HG03097 (cell line): ENCODE measurements around the gene SLC7A8.

Experiments
- ATAC-seq: cut with Tn5 transposase; IDR thresholded peaks from one replicate; pipeline ENCODE4 v1.9.1; 2021; ENCODE audit not compliant: unreplicated experiment, low FRiP score

SLC7A8 gene

DNA sequence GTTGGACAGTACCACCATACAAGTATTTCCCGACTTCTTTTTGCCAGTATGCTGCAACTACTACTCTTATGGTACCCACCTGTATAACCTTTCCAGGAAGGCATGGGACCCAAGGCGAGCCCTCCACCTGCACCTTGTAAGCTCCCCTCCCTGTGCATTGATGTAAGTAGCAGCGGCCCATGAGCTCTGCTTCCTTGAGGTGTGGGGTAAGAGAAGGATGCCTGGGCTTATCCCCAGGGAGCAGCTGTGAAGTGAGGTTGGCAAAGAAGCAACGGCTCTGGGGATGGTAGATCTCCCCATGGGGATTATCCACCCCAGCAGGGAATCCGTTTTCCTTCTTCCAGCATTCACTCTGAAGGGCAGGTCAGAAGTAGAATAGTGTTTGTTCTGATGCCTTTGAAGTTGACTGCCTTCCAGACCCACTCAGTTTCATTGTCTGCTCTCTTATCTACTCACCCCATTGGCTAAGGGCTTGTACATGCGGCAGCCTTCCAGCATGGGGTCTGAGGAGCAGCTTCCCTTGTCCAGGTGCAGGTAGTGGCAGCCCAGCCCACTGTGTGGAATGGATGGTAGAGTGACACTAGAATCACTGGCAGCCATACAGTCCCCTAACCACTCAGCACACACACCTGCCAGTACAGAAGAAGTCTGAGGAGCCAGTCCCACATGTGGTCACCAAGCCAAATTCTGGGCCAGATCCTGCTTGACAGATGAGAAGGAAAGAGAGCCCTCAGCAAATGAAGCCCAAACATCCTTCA, 82.1 kb downstream of the SLC7A8 start:
- ATAC-seq = no peak

DNA sequence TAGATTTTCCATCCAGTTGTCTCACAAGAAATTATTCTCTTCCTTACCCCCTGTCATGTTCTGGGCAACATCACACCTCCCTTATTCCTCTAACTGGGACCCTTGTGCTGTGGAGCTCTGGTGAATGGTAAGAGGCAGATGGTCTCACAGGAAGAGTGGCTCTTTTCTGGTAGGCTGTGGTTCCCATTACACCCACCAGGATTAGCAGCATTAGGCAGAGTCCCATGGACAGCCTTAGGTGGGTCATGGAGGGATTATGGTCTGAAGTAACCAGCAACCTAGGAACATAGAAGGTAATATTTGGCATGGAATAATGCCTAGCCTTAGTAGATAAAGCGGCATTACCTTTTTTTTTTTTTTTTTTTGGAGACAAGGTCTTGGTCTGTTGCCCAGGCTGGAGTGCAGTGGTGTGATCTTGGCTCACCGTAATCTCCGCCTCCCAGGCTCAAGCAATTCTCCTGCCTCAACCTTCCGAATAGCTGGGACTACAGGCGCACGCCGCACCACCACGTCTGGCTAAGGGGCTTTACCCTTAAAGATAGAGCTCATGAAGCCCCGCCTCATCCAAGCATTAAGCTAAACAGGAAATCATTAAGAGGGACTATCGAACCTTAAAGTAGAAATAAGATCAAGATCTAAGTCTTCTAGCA, 84.1 kb downstream of the SLC7A8 start:
- ATAC-seq = no peak

DNA sequence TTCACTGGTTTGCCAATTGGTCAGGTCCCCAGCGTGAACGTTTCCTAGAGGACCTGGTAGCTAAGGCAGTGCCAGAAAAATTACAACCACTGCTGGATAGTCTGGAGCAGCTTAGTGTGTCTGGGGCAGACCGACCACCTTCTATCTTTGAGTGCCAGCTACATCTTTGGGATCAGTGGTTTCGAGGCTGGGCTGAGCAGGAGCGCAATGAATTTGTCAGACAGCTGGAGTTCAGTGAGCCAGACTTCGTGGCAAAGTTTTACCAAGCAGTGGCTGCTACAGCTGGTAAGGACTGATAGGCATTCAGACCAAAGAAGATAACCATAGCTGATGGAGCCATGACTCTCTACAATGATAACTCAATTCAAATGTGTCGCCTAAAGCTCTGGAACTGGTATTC, 85.7 kb downstream of the SLC7A8 start:
- no peak for ATAC-seq

DNA sequence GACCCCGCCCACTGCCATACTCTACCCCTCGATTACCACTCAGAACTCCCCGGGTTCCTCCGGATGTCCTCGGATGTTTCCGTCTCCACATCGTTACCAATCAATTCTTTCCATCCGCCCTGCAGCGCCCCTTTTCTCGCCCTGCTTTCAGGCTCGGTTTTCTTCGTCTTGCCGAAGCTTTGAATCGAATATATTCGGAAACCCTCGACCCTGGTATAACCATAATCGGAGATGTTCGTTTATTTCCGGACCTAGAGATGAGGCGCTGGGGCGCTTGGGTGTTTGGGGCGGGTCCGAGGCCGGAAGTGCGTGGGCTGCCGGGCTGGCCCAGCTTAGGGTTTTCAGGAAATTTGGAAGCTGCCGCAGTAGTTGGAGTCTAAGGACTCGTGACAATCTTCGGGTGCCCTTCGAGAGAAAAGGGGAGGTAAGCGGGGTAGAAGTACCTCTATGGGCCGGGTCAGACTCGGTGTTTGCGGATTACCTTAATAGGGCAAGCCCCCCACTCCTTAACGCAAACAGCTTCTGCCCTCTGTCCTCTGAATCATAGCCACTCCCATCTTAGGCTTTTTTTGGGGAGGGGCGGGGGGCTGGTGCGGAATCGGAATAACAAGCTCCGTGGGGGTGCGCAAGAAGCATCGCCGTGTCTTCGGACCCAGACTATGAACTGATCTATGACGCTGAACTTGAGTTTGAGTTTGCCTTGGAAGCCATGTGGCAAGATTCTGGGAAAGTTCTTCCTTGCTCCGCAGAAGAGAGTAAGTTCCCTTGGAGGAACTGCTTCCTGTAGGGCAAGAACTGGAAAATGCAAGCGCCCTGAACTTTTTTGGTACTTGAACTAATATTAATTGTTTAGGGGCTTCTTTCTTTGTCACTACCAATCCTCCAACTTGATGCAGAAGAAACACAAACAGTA, 88.0 kb downstream of the SLC7A8 start, which contains the start of gene C14orf119:
Gene C14orf119 (plus strand): TSS at position 310 of the 913 bp plus-strand sequence. CDS start 2,154 bp downstream, outside the sequence.
- ATAC-seq = peak; percentile 92

DNA sequence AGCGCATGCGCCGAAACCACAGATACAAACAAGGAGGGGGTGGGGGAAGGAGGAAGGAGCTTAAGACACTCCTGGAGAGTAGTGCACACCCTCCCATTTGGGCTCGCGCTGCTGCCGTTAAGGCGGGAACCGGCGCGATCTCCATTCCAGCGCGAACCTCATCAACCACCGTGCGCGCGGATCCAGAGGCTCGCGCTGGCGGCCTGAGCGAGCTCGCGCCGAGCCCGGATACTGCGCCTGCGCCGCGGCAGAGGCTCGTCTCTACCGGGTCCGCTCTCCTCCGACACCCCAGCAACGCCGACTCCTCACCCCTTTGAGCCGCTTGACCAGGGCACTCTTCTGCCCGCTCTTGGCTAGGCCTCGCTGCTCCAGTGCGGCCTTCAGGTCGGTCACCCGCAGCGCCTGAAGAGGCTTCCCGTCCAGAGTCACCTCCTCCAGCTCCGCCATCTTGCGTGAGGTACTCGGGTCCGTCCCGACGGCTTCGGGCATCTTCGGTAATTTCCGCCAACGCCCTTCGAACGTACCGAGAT, 88.7 kb downstream of the SLC7A8 start, which contains the start of gene ACIN1:
Gene ACIN1 (minus strand): TSS at position 471 of the 530 bp plus-strand sequence. CDS start 24 bp downstream, at position 447.
- ATAC-seq = peak; percentile 35

DNA sequence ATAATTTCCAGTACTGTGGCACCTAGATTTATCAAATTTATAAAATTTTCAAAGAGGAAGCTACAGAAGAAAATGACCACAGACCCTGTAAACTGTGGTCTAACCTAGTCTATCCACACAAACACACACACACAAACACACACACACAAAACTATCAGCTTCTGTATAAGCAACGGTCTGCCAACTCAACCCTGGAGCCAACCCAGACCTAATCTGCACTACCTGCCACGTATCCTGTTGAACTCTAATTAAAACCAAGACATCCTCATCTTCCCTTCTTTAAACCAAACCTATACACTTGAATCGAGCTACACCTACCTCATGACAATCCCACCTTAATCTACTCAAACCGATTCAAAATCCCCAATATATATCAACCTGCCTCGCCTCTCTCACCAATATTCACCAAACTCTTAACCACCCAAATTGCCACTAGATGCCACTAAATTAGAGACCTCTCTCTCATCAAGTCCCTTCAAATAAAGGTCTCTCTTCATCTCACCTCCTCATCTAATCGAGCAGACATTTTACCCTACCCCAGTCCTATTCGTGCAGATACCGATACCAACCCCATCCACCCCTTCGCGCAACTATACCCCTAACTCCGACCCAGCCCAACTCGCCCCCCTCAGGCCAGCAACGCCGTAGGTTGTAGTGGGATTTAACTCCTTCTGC, 89.3 kb downstream of the SLC7A8 start:
- ATAC-seq = no peak

DNA sequence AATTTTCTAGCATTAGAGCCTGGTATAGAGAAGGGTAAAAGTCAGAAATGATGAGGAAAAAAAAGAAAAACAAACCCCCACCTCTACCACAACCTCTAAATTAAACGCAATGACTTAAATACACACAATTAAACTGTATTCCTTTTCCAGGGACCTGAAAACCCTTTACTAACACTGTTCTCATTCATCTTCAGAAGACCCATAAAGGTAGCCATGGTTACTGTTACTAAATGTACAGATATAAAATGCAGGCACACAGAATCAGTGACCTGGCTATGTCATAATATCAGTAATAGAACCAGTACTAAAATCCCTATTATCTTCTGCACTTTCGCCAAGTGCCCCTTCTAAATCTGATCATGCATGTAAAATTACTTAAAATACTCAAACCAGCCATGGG, 89.9 kb downstream of the SLC7A8 start:
- ATAC-seq = no peak

DNA sequence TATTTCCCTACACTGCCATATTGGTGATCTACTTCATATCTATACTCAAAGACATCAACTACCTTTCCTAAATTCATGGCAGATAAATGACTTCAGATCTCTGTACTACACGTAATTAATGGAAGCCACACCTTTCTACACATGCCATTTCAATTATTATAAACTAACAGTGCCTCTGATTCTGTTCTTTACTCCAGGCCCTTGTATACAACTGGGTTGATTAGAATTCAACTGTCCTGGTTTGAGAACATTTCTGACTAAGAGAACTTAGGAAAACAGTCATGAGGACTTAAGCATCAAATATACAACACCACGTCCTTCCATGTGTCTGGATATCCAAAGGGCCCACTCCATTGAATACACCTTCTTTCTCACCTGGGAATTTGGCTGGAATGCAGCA, 90.4 kb downstream of the SLC7A8 start:
- no peak for ATAC-seq

DNA sequence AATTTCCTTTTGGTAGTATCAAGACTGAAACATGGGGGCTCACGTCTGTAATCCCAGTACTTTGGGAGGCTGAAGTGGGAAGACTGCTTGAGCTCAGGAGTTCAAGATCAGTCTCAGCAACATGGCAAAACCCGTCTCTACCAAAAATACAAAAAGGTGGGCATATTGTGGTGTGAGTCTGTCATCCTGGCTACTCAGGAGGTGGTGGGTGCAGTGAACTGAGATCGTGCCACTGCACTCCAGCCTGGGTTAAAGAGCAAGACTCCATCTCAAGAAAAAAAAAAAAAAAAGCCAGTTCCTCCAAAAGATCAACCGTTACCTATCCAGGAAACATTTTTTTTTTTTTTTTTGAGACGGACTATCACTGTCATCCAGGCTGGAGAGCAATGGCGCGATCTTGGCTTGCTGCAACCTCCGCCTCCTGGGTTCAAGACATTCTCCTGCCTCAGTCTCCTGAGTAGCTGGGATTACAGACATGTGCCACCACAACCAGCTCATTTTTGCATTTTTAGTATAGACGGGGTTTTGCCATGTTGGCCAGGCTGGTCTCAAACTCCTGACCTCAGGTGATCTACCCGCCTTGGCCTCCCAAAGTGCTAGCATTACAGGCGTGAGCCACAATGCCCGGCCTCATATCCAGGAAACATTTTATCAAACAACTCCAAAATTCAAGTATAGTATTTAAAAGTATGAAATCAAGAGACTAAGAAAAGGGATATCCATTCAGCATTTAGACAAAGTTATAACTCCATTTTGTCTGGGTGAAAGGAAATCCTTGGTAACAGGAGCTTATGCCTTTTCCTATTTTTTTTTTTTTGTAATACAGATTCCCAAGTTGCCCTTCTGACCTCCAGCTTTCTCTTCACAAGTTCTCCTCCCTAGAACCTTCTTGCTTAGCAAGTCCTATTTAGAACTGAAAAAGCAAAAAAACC, 91.9 kb downstream of the SLC7A8 start:
- ATAC-seq = no peak

DNA sequence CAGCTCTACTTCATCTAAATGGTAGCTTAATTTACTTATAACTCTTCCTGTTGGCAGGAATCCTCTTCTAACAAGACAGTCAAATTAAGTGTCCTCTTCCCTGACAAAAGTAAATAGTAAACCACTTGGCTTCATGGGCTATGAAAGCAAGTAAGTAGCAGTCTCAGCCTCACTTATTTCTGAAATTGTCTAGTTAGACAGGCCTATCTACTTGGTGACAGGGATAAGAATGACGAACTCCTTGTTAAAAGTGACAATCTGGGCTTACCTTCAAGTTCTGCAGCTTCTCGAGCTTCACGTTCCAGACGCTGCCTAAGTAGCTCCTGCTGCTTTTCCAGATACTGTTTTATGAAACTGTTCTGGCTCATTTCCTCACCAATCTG, 93.2 kb downstream of the SLC7A8 start:
- ATAC-seq = no peak

DNA sequence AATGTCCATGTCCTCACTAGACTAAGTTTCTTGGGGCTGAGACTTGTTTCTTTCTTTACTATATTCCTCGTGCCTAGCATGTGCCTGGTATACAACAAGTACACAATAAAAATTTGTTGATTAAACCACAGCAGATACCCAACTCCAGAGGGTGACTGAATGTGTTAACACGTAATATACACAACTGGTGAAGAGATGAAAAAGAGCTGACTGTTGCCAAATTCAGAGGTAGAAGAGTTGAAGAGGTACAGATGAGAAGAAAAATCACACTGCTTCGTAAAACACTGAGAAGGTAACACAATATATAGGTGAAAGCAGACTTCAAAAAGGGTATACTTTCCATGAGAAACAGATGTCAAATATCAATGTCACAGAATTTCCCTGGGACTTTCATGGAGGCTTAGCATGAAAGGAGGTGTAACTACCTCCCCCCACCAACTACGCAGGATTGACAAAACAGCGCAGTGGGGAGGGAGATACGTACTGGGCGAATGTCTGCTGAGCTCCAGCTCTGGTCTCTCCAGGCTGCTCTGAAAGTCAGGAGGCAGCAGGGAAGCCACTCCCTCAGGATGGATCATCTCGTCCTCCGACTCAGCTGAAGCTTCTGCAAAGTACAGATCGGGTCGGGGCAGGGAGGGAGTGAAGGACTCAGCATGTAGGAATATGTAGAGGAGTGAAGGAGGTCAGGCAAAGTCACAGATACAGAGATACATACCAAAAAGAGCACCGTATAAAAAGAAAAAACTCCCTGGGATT, 93.8 kb downstream of the SLC7A8 start:
- no peak for ATAC-seq

DNA sequence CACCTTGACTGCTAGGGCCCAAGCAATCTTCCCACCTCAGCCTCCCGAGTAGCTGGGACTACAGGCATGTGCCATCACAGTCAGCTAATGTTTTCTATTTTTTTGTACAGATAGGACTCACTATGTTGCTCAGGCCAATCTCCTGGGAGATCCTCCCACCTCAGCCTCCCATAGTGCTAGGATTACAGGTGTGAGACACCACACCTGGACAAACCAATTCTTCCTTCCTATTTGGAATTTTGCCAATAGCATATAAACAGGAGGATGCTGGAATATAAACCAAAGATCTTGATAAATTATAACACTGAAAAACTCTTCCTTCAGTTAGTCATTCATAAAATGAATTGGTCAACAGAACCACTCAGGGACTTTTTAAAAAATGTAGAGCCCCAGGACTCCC, 96.9 kb downstream of the SLC7A8 start:
- no peak for ATAC-seq

DNA sequence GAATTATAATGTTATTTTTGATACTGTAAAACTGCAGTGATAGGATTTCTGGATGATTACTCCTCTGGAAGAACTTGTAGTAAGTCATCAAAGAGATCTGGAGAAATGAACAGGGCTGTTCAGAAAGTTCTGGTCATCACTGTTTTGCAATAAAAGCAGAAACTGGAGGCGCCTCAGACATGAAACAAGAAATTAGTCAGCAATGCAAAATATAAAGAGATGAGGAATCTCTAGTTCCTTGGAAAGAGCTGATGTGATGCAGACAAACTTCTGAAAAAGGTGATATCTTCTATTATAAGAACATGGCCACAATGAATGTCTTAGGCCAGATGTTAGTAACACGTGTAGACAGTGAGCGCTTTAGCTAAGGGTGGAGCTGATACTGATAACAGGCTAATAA, 98.0 kb downstream of the SLC7A8 start:
- ATAC-seq = no peak

DNA sequence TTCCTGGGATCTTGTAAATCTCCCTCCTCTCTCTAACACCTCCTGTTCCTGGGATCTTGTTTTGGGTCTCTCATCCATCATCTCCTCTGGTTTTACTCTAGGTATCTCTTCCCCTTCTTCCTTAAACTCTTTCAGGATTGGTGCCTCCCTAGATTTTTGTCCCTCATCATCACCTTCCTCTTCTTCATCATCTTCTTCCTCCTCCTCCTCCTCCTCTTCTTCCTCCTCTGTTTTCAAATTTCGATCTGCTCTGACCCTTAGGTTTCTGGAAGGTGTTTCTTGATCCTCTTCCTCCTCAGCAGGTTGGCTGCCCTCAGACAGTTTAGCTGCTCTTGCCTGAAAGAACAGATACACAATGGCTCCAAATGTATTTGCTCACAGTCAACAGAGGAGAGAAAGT, 103.0 kb downstream of the SLC7A8 start:
- ATAC-seq = no peak

DNA sequence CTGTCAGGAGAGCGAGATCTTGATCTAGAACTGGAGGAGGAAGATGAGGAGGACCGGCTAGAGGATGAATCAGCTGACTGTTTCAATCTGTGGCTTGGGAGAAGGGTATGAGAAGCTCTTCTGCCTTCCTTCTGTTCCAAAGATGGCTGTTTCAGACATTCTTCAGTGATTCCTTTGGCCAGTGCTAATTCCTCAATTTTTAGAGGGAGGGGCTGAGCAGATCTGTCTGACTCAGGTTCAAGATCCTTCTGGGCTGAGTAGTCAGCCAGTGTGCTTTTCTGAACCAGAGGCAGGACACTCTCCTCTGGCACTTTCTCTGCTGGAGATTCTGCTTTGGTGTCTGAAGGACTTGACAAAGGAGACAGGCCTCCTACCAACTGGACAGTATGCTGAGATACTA, 103.7 kb downstream of the SLC7A8 start:
- ATAC-seq = no peak

DNA sequence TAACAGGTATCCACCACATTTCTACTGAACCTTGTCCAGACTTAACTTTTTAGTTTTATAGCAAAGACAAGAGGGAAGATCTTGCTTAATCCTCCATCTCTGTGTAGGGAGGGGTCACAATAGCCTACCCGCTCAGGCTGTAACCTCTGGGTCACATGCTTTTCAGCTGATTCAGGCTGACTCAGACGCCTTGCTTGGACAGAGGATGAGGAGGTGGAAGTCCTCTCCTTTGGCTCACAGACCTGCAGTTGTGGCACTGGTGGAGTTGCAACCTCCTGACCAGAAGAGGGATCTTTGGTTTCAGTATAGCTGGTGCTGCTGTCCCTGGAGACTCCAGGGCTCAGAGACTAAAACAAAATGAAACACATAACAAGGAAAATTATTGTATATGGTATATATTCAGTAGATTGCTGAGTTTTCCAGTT, 104.8 kb downstream of the SLC7A8 start:
- no peak for ATAC-seq

DNA sequence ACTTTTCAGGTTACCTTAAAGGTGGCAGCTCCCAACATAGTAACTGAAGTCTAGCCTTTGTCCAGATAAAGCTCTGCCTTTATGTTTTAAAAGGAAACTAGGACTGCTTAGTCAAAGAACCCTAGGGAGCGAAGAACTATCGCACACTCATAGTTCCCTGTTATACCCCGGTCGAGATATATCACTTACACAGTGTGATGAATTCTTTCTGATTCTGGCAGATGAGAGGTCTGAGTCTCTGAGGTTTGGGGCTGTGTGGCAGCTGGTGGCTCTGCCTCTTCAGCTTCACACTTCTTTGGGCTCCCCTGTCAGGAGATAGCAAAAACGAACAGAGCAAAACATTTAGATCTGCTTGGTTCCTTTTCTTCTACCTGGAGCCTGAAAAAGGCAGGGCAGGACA, 105.5 kb downstream of the SLC7A8 start:
- ATAC-seq = no peak

DNA sequence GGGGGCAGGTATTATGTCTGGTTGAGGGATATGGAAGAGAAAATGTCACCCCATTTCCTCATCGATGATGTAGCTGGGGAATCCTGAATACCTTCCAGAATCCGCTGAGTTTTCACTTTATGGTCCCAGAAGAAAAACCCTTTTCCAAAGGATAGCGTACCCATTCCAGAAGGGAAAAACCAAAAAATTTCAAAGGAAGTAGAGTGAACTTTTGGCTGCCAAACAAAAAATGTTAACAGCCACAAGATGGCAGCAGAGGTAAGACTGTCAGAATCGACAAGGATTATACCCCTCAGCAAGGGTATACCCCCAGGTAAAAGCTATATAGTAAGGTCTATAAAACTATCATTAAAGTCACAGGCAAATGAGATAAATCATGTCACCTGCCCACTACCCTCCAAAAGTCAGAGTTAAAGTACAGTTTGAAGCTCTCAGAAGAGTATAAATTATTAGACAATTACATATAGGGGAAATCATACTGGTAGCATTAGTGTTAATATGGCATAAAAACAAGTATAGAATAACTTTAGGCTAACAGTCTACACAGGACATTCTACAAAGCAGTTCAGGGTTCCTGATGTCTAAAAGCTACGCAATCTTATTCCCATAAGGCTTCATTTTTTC, 106.6 kb downstream of the SLC7A8 start:
- no peak for ATAC-seq
